Adipose tissue (tissue), 3 donors: ENCODE measurements around the gene ARHGEF11. TPM values are rescaled to one million over a fixed set of nuclear protein-coding genes. Genes with fewer than 3 reads are reported as not detected.

Experiments
- H3K27ac ChIP-seq: one replicate; pipeline ENCODE4 v1.5.1; 2013; ENCODE audit warnings: low read depth, low read length
- WGBS, 3 donors: extraction: QIAGEN DNeasy Blood & Tissue Kit; methylation state at CpG; one replicate each; pipeline ENCODE4 v1.1.7; 2013; 5-methylcytosine and 5-hydroxymethylcytosine counted together
- polyA plus RNA-seq, 3 donors: library from polyadenylated mRNA; stranded (reverse); fragments of 200-250 nt; gene quantifications; one replicate each; pipeline ENCODE4 v1.2.3, GENCODE V29; 2013
- donor health status: healthy with polysubstance abuse.
- donor health status: Bipolar disorder and iron deficiency.
- donor health status: healthy.

ARHGEF11 gene
- polyA plus RNA-seq, 3 donors: 7.2 to 18.1 (median 15.2) TPM

GRCh38 chr1:156908955-156909354, 136.6 kb downstream of the ARHGEF11 start:
- H3K27ac ChIP-seq: no peak overlapping the region
- WGBS, 3 donors: 61 to 70% (median 66%) methylated on average over 10 of the region's 10 CpGs

DNA sequence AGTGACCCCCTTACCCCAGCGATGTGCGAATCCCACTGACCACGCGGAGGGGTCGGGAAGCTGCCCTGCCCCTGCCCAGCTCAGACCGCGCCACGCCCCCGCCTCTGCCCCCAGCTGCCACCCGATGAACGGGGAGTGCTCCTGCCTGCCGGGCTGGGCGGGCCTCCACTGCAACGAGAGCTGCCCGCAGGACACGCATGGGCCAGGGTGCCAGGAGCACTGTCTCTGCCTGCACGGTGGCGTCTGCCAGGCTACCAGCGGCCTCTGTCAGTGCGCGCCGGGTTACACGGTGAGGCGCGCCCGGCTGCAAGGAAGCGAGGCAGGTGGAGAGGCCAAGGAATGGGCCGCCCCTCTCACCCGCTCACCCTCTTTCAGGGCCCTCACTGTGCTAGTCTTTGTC, 137.0 kb downstream of the ARHGEF11 start:
- 40 to 81% (median 81%) methylated on average over 22 to 29 of the region's 29 CpGs for WGBS, 3 donors
- no peak overlapping the region for H3K27ac ChIP-seq

DNA sequence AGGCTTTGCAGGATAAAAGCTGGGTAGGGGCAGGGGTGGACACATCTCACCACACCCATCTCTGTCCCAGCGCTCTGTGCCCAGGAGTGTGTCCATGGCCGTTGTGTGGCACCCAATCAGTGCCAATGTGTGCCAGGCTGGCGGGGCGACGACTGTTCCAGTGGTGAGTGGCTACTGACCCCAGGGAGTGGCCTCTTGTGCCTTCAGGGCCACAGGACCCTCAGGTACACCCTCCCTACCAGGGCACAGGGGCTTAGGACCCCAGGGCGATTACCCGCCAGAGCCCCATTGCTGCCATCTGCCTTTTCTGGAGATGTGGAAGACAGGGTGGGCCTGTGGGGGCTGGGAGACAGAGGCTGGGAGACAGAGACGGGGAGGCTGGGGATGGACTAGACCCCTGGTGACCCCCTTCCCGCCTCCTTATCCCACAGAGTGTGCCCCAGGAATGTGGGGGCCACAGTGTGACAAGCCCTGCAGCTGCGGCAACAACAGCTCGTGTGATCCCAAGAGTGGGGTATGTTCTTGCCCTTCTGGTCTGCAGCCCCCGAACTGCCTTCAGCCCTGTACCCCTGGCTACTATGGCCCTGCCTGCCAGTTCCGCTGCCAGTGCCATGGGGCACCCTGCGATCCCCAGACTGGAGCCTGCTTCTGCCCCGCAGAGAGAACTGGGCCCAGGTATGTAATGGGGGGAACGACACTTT, 139.2 kb downstream of the ARHGEF11 start:
- 88 to 95% (median 93%) methylated on average over 16 of the region's 16 CpGs for WGBS, 3 donors
- H3K27ac ChIP-seq: no peak overlapping the region

- H3K27ac ChIP-seq: no peak overlapping the region
- WGBS, 3 donors: 49 to 66% (median 64%) methylated on average over 4 of the region's 4 CpGs
Observed at GRCh38 chr1:156905651-156906050, 139.9 kb downstream of the ARHGEF11 start.

GRCh38 chr1:156905176-156905575, 140.4 kb downstream of the ARHGEF11 start:
- WGBS, 3 donors: 77 to 89% (median 88%) methylated on average over 13 to 16 of the region's 16 CpGs
- no peak overlapping the region for H3K27ac ChIP-seq

DNA sequence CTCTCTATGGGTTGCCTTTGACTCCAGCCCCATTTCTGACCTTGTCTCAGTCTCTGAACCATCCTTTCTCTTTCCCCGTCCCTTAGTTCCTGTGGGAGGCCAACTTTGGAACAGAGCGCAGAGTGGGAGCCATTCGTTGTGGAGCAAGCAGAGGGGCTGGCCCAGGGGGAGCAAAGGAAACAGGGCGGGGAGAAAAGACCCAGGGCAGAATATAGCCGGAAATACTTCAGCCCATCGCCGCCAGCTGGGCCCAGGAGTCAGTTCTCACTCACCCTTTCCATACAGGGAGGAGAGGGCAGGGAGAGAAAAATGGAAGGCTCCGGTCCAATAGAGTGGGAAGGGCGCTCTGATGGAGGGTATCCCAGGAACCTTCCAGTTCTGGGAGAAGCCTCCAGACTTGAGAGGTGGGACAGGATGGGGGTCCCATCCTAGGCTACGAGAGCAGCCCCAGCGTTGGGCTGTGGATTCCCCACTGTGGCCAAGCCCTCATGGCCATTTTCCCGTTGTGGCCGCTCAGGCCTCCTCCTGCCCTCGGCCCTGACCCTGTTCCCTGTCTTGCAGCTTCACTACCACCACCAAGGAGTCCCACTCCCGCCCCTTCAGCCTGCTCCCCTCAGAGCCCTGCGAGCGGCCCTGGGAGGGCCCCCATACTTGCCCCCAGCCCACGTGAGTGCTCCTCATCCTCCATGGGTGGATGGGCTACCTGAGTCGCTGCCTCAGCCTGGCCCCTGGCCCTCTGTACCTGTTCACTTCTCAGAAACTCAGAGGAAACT, 141.2 kb downstream of the ARHGEF11 start:
- no peak overlapping the region for H3K27ac ChIP-seq
- WGBS, 3 donors: 66 to 79% (median 78%) methylated on average over 17 to 19 of the region's 19 CpGs

- WGBS, 3 donors: 66 to 87% (median 75%) methylated on average over 15 of the region's 15 CpGs
Observed at GRCh38 chr1:156903328-156904091, 142.0 kb downstream of the ARHGEF11 start.

GRCh38 chr1:156901966-156902915, 143.3 kb downstream of the ARHGEF11 start:
- H3K27ac ChIP-seq: no peak overlapping the region
- WGBS, 3 donors: 51 to 55% (median 54%) methylated on average over 22 to 23 of the region's 23 CpGs

More at GRCh38 chr1:156903328-156904091, 142.0 kb downstream of the ARHGEF11 start:
- no peak overlapping the region for H3K27ac ChIP-seq

DNA sequence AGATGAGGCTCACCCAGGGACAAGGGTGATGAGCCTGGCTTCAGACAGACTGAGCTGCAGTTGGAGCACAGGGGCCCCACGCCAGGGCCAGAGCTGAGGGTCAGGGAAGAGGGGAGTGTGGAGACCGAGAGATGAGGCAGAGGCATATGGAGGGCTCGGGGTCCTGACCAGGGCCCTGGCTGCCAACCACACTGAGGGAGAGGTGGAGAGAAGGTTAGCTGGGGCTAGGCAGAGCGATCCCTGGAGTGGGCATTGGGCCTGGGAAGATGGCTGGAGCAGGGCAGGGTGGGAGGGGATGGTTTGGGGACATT, 144.0 kb downstream of the ARHGEF11 start:
- no peak overlapping the region for H3K27ac ChIP-seq
- 74 to 84% (median 77%) methylated on average over 4 of the region's 4 CpGs for WGBS, 3 donors

DNA sequence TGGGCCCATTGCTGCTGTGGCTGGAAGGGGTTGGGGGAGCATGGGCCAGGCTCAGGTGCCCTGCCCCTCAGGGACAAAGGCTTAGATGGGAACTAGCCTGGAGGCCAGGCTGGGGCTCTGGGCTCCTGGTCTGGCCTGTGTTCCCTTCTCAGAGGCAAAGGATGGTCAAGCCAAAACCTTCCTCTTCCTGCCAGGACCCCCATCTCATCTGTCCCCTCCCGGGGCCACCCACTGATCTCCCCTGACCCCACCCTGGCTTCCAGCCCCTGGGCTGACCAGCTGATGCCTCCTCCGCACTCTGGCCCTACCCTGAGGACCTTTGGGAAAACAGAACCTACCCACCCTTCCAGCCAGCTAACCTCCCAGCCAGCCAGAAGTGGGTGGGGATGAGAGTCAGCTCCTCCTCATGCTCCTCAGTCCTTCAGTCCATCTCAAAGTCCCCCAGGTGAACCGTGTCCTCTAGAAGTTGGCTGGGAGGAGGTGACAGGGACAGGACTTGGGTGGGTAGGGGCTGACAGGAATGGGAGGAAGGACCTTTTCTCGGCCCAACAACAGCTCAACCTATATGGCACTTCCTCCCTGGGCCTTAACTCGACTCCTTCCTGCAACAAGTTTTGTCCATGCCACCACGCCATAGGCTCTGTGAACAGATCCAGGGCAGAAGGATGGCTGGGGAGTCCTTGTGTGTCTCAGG, 144.5 kb downstream of the ARHGEF11 start:
- WGBS, 3 donors: 45 to 54% (median 54%) methylated on average over 6 of the region's 6 CpGs

GRCh38 chr1:156899956-156900718, 145.4 kb downstream of the ARHGEF11 start:
- H3K27ac ChIP-seq: no peak overlapping the region
- WGBS, 3 donors: 52 to 62% (median 57%) methylated on average over 12 of the region's 12 CpGs

More for the DNA sequence above, 144.5 kb downstream of the ARHGEF11 start:
- no peak overlapping the region for H3K27ac ChIP-seq

GRCh38 chr1:156898971-156899664, 146.4 kb downstream of the ARHGEF11 start:
- H3K27ac ChIP-seq: no peak overlapping the region
- WGBS, 3 donors: 64 to 74% (median 71%) methylated on average over 12 of the region's 12 CpGs

DNA sequence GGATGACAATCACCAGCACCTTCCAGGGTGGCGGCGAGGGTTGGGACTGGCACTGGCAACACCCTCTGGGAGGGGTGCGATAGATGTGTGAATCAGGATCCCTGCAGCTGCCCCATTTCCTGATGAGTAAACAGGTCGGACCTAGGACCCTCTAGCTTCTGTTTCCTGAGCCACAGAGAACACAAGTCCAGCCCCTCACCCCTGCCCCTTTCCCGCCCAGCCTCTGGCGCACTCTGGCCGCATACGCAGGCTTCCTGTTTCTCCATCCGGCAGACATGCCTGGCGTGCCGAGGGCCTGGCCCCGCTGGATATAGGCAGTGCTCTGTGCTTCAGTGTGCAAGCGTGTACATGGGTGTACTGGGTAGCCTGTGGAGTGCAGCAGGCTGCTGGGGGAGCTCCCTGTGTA, 147.4 kb downstream of the ARHGEF11 start:
- no peak overlapping the region for H3K27ac ChIP-seq
- WGBS, 3 donors: 24 to 42% (median 30%) methylated on average over 6 to 13 of the region's 13 CpGs

- 68 to 73% (median 73%) methylated on average over 13 to 14 of the region's 14 CpGs for WGBS, 3 donors
Observed at GRCh38 chr1:156897078-156897825, 148.3 kb downstream of the ARHGEF11 start.

DNA sequence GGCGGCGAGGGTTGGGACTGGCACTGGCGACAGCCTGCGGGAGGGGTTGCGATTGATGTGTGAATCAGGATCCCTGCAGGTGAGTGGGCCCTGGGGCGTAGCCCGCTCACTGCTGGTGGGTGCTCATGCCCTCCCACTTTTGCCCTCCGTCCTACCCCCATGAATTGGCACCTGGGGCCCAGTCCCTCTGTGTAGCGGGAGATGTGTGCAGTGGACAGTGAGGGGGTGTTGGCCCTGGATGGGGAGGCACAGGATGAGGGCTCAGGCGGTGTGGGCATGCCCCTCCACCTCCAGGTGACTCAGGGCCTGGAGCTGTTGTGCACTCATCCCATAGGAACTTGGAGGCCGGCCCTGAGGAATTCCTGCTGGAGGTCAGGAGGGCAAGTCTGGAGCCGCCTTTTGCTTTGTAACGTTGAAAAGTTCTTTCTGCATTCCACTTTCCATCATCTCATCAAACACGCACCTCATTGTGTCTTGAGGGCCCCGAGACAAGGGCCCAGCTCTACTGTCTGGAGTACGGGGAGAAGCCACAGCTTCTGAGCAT, 149.0 kb downstream of the ARHGEF11 start:
- H3K27ac ChIP-seq: no peak overlapping the region
- 75% methylated on average over 16 of the region's 16 CpGs for WGBS, 3 donors

More at GRCh38 chr1:156897078-156897825, 148.3 kb downstream of the ARHGEF11 start:
- H3K27ac ChIP-seq: no peak overlapping the region
